ENCODE results near the gene ENDOV.

Gene ENDOV

DNA sequence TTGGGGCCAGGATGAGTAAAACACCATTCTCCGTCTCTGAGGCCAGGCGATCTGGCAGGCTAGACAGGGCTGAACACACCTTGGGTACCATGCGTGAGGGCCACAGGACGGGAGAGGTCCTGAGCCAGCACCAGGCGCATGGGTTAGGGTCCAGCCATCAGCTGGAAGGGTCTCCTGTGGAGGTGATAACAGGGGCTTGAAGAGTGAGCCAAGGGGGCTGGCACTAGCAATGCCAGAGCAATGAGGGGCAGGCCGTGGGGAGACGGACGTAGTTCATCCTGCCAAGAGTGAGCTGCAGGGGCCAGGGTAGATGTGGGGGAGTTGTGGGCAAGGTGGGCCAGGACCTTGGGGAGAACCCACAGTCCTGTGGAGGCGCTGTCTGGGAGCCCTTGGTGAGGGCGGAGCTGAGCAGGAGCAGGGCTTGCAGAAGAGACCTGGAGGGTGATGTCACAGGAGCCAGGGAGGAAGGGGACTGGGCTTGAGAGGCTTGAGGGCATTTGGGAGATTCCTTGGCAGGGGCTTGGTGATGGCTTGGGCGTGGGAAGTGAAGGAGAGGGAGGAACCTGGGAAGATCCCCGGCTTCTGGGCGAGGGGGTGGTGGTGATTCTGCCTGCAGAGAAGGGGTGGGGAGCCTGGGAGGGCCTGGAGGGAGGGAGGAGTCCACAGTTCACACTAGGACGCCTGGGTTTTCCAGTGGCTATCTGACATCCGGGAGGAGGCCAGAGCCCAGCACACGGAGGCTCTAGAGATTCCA is 67.8 kb downstream of the ENDOV start:
- no peak for DNase-seq (ENCODE audit: low read depth, low spot score)

DNA sequence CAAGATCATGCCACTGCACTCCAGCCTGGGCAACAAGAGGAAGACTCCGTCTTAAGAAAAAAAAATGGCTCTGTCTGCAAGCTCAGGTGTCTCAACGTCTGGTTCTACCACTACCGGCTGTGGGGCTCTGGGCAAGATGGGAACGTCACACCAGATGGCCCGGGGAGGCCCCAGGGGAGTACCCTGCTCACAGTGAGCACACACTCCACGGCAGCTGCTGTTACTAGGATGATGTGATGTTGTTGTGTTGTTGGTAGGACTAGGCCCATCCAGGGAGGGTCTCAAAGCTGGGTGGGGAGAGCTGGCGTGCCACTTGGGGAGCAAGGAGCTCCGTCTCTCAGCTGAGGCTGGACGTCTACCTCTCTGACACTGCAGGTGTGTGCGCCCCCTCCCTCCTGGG is 70.9 kb downstream of the ENDOV start:
- DNase-seq (ENCODE audit: low read depth, low spot score) = no peak

- DNase-seq (ENCODE audit: low read depth, low spot score) = no peak
Measured at GRCh38 chr17:80486692-80487091, 71.7 kb downstream of the ENDOV start.

DNA sequence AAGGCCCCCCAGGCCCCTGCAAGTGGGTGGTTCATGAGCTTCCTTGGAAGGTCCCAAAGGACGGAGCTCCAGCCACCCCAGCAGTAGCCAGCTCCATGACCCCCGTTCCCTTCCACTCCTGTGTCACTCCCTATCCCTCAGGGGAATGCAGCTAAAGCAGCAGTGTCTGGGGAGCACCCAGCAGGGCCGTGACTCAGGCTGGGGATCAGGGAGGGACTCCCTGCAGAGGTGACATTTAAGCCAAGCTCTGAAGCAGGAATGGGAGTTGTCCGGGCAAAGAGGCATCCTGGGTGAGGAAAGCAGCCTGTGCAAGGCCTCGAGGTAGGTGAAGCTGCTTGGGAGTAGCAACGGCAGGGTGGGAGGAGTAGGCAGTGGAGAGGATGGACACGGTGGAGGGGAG is 72.5 kb downstream of the ENDOV start:
- DNase-seq (ENCODE audit: low read depth, low spot score) = no peak

Measured in astrocyte of the hippocampus (primary cell).